ENCODE data around the gene USP31.

The USP31 gene

GRCh38 chr16:23092072-23092800 lies 57.0 kb downstream of the USP31 start:
- FAIRE-seq, result no peak

- FAIRE-seq, result no peak
These were observed 60.1 kb downstream of the USP31 start for GRCh38 chr16:23089111-23089510.

GRCh38 chr16:23088018-23088417 lies 61.2 kb downstream of the USP31 start:
- FAIRE-seq, result no peak

GRCh38 chr16:23085949-23086348 lies 63.3 kb downstream of the USP31 start:
- FAIRE-seq, result no peak

- no peak for FAIRE-seq
These were observed 67.0 kb downstream of the USP31 start for GRCh38 chr16:23082161-23082788.

- no peak for FAIRE-seq
These were observed 67.6 kb downstream of the USP31 start for GRCh38 chr16:23081675-23082119.

GRCh38 chr16:23080747-23081146 lies 68.5 kb downstream of the USP31 start:
- FAIRE-seq, result no peak

- no peak for FAIRE-seq
These were observed 68.9 kb downstream of the USP31 start for GRCh38 chr16:23080329-23080728.

GRCh38 chr16:23079675-23080301 lies 69.5 kb downstream of the USP31 start:
- FAIRE-seq, result no peak

GRCh38 chr16:23074423-23074822 lies 74.8 kb downstream of the USP31 start:
- no peak for FAIRE-seq

GRCh38 chr16:23072769-23073549 lies 76.3 kb downstream of the USP31 start:
- no peak for FAIRE-seq

- FAIRE-seq, result no peak
These were observed 77.1 kb downstream of the USP31 start for GRCh38 chr16:23072084-23072599.

GRCh38 chr16:23071196-23072083 lies 77.8 kb downstream of the USP31 start:
- FAIRE-seq, result no peak

- no peak for FAIRE-seq
These were observed 79.4 kb downstream of the USP31 start for GRCh38 chr16:23069844-23070243.

- FAIRE-seq, result no peak
These were observed 81.0 kb downstream of the USP31 start for GRCh38 chr16:23068079-23068736.

GRCh38 chr16:23066676-23067075 lies 82.6 kb downstream of the USP31 start:
- no peak for FAIRE-seq

- no peak for FAIRE-seq
These were observed 84.6 kb downstream of the USP31 start for GRCh38 chr16:23064639-23065038.

GRCh38 chr16:23062524-23062923 lies 86.7 kb downstream of the USP31 start:
- no peak for FAIRE-seq

- no peak for FAIRE-seq
These were observed 87.6 kb downstream of the USP31 start for GRCh38 chr16:23061669-23062068.

- FAIRE-seq, result peak; percentile 77
These were observed 88.6 kb downstream of the USP31 start for GRCh38 chr16:23060458-23061320.
